Ovary (tissue), 3 donors: ENCODE measurements around the gene C1orf174.

Source experiments
- POLR2A ChIP-seq: fragments of 450-650 bp; IDR thresholded peaks from one replicate; pipeline ENCODE4 v1.6.1; 2017; ENCODE audit warnings: antibody characterized with exemption, mild to moderate bottlenecking, moderate library complexity
- TF ChIP-seq, protein P1 (sequence below), 3 donors: fragments of 450-650 bp in 2 of 3; fragments of 200-600 bp in 1 of 3; IDR thresholded peaks; one replicate each; pipeline versions ENCODE4 v1.5.1 to v1.8.0; 2016 to 2022; ENCODE audit warnings: antibody characterized with exemption in 3 of 3, mild to moderate bottlenecking in 1 of 3
- donor health status: DM: no; HTN: no; CAD: no.

DNA sequence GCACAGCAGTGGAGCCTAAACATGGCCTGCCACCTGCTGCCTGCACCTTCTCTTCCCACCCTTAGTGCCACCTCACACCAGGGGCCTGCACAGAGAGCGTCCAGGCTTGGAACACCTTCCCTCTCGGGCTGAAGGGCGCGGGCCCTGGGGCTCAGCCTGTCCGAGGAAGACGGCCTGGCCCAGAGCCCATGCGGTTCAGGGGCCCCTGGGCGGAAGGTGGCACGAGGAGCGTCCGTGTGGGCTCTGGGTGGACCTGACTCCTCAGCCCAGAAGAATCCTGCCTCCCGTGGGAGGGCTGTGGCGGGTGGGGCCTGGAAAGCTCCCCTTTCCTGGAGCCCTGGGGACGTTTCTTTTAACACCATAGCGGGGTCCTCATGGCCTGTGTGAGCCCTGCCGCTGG lies 23.4 kb downstream of the C1orf174 start:
- TF ChIP-seq, protein P1, sequence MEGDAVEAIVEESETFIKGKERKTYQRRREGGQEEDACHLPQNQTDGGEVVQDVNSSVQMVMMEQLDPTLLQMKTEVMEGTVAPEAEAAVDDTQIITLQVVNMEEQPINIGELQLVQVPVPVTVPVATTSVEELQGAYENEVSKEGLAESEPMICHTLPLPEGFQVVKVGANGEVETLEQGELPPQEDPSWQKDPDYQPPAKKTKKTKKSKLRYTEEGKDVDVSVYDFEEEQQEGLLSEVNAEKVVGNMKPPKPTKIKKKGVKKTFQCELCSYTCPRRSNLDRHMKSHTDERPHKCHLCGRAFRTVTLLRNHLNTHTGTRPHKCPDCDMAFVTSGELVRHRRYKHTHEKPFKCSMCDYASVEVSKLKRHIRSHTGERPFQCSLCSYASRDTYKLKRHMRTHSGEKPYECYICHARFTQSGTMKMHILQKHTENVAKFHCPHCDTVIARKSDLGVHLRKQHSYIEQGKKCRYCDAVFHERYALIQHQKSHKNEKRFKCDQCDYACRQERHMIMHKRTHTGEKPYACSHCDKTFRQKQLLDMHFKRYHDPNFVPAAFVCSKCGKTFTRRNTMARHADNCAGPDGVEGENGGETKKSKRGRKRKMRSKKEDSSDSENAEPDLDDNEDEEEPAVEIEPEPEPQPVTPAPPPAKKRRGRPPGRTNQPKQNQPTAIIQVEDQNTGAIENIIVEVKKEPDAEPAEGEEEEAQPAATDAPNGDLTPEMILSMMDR (IDR thresholded peaks at IDR 0.05), result no peak
- TF ChIP-seq POLR2A, result no peak
